HG03460 (cell line): ENCODE results near the gene ST3GAL3.

Experiments
- ATAC-seq: cut with Tn5 transposase; IDR thresholded peaks from one replicate; pipeline ENCODE4 v1.9.1; 2021; ENCODE audit not compliant: unreplicated experiment

The ST3GAL3 gene

GRCh38 chr1:43935711-43936427 lies 228.5 kb downstream of the ST3GAL3 start:
- ATAC-seq: no peak

- ATAC-seq: no peak
Measured at GRCh38 chr1:43936431-43937151, 229.3 kb downstream of the ST3GAL3 start.

- no peak for ATAC-seq
Measured at GRCh38 chr1:43937179-43937865, 230.0 kb downstream of the ST3GAL3 start.

- no peak for ATAC-seq
Measured at GRCh38 chr1:43938383-43938782, 231.0 kb downstream of the ST3GAL3 start.

GRCh38 chr1:43938892-43939587 lies 231.7 kb downstream of the ST3GAL3 start:
- ATAC-seq: no peak

GRCh38 chr1:43942411-43942810 lies 235.1 kb downstream of the ST3GAL3 start:
- no peak for ATAC-seq

- no peak for ATAC-seq
Measured at GRCh38 chr1:43944860-43945259, 237.5 kb downstream of the ST3GAL3 start.

GRCh38 chr1:43945674-43946235 lies 238.4 kb downstream of the ST3GAL3 start:
- ATAC-seq: no peak

- ATAC-seq: peak; percentile 86
Measured at GRCh38 chr1:43946236-43947060, 239.1 kb downstream of the ST3GAL3 start, which contains the start of gene IPO13. IPO13 (plus strand) TSS chr1:43946950; CDS start chr1:43947601, 651 bp downstream.

- ATAC-seq: peak; percentile 21
Measured at GRCh38 chr1:43947061-43947873, 239.9 kb downstream of the ST3GAL3 start.

GRCh38 chr1:43947874-43948437 lies 240.6 kb downstream of the ST3GAL3 start:
- no peak for ATAC-seq

GRCh38 chr1:43949678-43950077 lies 242.3 kb downstream of the ST3GAL3 start:
- ATAC-seq: no peak

GRCh38 chr1:43951021-43951985 lies 244.0 kb downstream of the ST3GAL3 start:
- ATAC-seq: no peak

- ATAC-seq: no peak
Measured at GRCh38 chr1:43952731-43953346, 245.5 kb downstream of the ST3GAL3 start.

- no peak for ATAC-seq
Measured at GRCh38 chr1:43953361-43953760, 246.0 kb downstream of the ST3GAL3 start.

- ATAC-seq: no peak
Measured at GRCh38 chr1:43954036-43954435, 246.7 kb downstream of the ST3GAL3 start.

GRCh38 chr1:43956234-43956633 lies 248.9 kb downstream of the ST3GAL3 start:
- no peak for ATAC-seq
